ENCODE data around the gene RAB44. TPM values are rescaled to one million over a fixed set of nuclear protein-coding genes. Genes with fewer than 3 reads are reported as not detected.
A peak's percentile ranks its signal among the peaks of the same experiment; 100 is the strongest.

Gene RAB44
- total and polyA plus RNA-seq, 7 donors: under 0.01 to 0.71 (median 0.17) TPM; not detected in 3

DNA sequence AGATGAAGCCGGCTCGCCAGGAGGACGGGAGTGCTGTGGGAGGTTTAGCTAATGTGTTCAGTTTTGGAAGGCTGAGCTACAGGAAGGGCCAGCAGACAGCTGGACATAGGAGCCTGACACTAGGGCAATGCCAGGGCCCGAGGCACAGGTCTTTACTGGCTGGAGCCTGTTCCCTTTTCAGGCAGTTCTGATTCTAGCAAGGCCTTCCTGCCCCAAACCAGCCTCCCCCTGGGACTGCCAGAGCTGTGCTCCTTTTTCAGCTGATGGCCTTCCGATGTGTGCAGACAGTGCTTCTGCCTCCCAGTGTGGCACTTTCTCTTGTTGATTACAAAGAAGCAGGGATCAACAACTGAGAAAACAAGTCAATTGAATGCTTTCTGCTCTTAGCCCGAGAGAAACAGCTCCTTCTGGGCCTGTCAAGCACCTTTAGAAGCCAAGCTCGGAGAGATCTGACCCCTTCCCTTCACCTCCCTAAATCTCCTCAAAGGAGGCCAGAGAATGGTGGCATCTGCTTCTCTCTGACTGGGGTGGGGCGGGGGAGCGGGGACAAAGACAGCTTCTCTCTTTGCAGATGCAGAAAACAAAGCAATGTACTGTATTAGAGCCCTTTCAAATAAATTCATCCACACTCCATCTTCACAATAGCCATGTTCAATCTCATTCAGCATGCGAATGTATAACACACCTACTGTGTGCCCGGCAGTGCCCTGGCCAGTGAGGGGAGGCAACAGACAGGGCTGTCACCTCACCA lies 63.2 kb downstream of the RAB44 start:
- H3K27me3 ChIP-seq: no peaks in the 10 kb centered on the region
- DNase-seq: no peak
- H3K9me3 ChIP-seq: no peaks in the 10 kb centered on the region
- TF ChIP-seq POLR2AphosphoS5 (IDR thresholded peaks at IDR 0.05) (no peak), EP300 (IDR thresholded peaks at IDR 0.05) (no peak), POLR2A (IDR thresholded peaks at IDR 0.05) (no peak)
- TF ChIP-seq, protein P1, sequence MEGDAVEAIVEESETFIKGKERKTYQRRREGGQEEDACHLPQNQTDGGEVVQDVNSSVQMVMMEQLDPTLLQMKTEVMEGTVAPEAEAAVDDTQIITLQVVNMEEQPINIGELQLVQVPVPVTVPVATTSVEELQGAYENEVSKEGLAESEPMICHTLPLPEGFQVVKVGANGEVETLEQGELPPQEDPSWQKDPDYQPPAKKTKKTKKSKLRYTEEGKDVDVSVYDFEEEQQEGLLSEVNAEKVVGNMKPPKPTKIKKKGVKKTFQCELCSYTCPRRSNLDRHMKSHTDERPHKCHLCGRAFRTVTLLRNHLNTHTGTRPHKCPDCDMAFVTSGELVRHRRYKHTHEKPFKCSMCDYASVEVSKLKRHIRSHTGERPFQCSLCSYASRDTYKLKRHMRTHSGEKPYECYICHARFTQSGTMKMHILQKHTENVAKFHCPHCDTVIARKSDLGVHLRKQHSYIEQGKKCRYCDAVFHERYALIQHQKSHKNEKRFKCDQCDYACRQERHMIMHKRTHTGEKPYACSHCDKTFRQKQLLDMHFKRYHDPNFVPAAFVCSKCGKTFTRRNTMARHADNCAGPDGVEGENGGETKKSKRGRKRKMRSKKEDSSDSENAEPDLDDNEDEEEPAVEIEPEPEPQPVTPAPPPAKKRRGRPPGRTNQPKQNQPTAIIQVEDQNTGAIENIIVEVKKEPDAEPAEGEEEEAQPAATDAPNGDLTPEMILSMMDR (IDR thresholded peaks at IDR 0.05): no peak
- H3K4me3 ChIP-seq: no peak overlapping the region
- peaks cover 0 to 11% (median 8%) of the 10 kb centered on the region in 4 donors for H3K4me1 ChIP-seq
- intact Hi-C loops (cut with DNase I): no loop called here
- H3K36me3 ChIP-seq: no peaks in the 10 kb centered on the region
- H3K27ac ChIP-seq: no peak overlapping the region
- 89 to 92% methylated on average over 11 of the region's 11 CpGs for WGBS, 2 donors

GRCh38 chr6:36762123-36762522 lies 64.5 kb downstream of the RAB44 start:
- no peak for TF ChIP-seq POLR2A (IDR thresholded peaks at IDR 0.05)
- TF ChIP-seq EP300 (IDR thresholded peaks at IDR 0.05): no peak
- no peak for TF ChIP-seq POLR2AphosphoS5 (IDR thresholded peaks at IDR 0.05)
- TF ChIP-seq, protein P1 (IDR thresholded peaks at IDR 0.05): no peak
- Histone ChIP-seq H3K4me3 (no peak overlapping the region), H3K9me3 (no peaks in the 10 kb centered on the region), H3K36me3 (no peaks in the 10 kb centered on the region), H3K27ac (no peak overlapping the region), H3K4me1 (peaks cover 0 to 18% (median 13%) of the 10 kb centered on the region in 4 donors), H3K27me3 (no peaks in the 10 kb centered on the region)
- no peak for DNase-seq
- whole genome bisulfite sequencing, 2 donors: 93 to 95% methylated on average over 11 of the region's 11 CpGs
- intact Hi-C loops (cut with DNase I): no loop called here

- H3K27me3 ChIP-seq: no peaks in the 10 kb centered on the region
- H3K9me3 ChIP-seq: no peaks in the 10 kb centered on the region
- WGBS, 2 donors: 81 to 82% methylated on average over 10 of the region's 10 CpGs
- no peak for DNase-seq
- H3K36me3 ChIP-seq: no peaks in the 10 kb centered on the region
- no peak overlapping the region for H3K4me3 ChIP-seq
- TF ChIP-seq POLR2AphosphoS5 (IDR thresholded peaks at IDR 0.05) (no peak), EP300 (IDR thresholded peaks at IDR 0.05) (no peak), POLR2A (IDR thresholded peaks at IDR 0.05) (no peak)
- TF ChIP-seq, protein P1 (IDR thresholded peaks at IDR 0.05): no peak
- H3K4me1 ChIP-seq: peaks cover 0 to 28% (median 20%) of the 10 kb centered on the region in 4 donors
- intact Hi-C loops (cut with DNase I): loop anchor here (2.0 kb wide), 1 partner anchor 214 kb away; no protein-coding TSS in a partner anchor
- H3K27ac ChIP-seq: no peak overlapping the region
Observed at GRCh38 chr6:36765190-36765589, 67.6 kb downstream of the RAB44 start.

DNA sequence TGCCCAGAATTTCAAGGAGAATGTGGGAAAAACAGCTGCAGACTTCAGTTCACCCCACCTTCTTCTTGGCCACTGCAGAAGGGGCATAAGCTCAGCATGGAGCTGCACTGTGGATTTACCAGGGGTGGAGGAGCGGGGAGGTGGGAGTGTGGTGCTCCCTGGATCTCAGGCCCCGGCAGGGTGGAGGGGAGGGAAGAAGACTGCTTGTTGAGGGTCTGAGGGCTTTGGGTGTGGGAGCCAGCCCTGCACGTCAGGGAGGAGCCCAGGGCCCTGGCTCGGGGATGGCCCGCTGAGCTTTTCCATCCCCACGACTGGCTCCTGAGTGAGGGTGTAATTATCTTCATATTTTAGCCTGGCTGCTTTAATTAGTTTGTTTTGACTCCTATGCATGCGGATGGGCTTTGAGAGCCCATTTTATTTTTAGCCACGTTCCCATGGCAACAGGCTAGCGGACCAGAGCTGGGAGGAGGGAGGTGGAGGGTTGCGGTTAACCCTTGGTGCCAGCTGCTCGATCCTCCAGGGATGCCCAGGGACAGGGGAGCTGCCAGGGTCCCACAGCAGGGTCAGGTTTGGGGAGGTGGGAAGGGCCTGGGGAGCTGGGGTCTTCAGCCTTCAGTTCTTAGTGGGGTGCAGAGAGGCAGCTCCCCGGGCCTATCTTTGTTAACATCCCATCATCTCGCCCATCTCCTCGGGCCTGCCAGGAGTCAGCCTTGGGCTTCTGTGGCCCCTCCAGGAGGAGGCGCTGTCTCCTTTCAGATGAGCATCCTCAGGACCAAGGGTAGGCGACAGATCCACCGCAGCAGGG lies 68.2 kb downstream of the RAB44 start:
- peaks cover 0 to 28% (median 20%) of the 10 kb centered on the region in 4 donors for H3K4me1 ChIP-seq
- peak; percentile 89 for DNase-seq
- no peak overlapping the region for H3K27ac ChIP-seq
- H3K9me3 ChIP-seq: no peaks in the 10 kb centered on the region
- intact Hi-C loops (cut with DNase I): loop anchor here (1.0 to 2.0 kb wide), 3 partner anchors 86 to 253 kb away; no protein-coding TSS in a partner anchor
- H3K27me3 ChIP-seq: no peaks in the 10 kb centered on the region
- WGBS, 2 donors: 34 to 39% methylated on average over 17 of the region's 17 CpGs
- no peaks in the 10 kb centered on the region for H3K36me3 ChIP-seq
- H3K4me3 ChIP-seq: no peak overlapping the region
- TF ChIP-seq EP300 (IDR thresholded peaks at IDR 0.05): no peak
- TF ChIP-seq POLR2AphosphoS5 (IDR thresholded peaks at IDR 0.05): peak in 2 of 4 donors; percentile 10 to 12
- TF ChIP-seq, protein P1 (IDR thresholded peaks at IDR 0.05): peak; percentile 70 to 83 (median 80)
